H1 (cell line): ENCODE results near the gene SMIM41. TPM values are rescaled to one million over a fixed set of nuclear protein-coding genes. Genes with fewer than 3 reads are reported as not detected.

Experiments used
- PHF8 ChIP-seq: fragments of 200-600 bp; sonication (generic); conservative IDR thresholded peaks from 2 replicates; pipeline ENCODE4 v1.7.1; 2012; ENCODE audit warnings: low read depth, mild to moderate bottlenecking, inconsistent platforms, low read length, moderate library complexity
- RNF2 ChIP-seq: fragments of 200-900, 300-1000 bp; sonication (generic); IDR thresholded peaks from 2 replicates; pipeline ENCODE4 v1.7.1; 2016; ENCODE audit warnings: borderline replicate concordance, low read depth, mild to moderate bottlenecking, antibody characterized with exemption, low read length; ENCODE audit not compliant: poor library complexity, severe bottlenecking; ENCODE audit errors: missing control alignments
- SP2 ChIP-seq: IDR thresholded peaks from 2 replicates; pipeline ENCODE4 v1.6.1; 2012; ENCODE audit warnings: mild to moderate bottlenecking, low read length, inconsistent platforms
- TCF12 ChIP-seq: IDR thresholded peaks from 2 replicates; pipeline ENCODE4 v1.6.1; 2011; ENCODE audit warnings: low read depth, mild to moderate bottlenecking, low read length
- polyA plus RNA-seq, 7 experiments: library from polyadenylated mRNA; depleted of rRNA in 3 of 7; stranded (reverse) in 5 of 7; unstranded in 2 of 7; fragments of >200 nt in 5 of 7; fragments of 200-250 nt in 2 of 7; gene quantifications; 1 replicate in 5 of 7; 2 replicates in 1 of 7; 4 replicates in 1 of 7; pipeline versions ENCODE4 v1.2.1 to v1.2.3, GENCODE V29; 2011 to 2013; ENCODE audit warnings: missing spikeins in 2 of 7, mixed read lengths in 2 of 7
- total RNA-seq: library from RNA; stranded (reverse); fragmentation: NEBNext Ultra II Directional; extraction: Animal tissue kit (Norgen Biotek cat#: 25700); gene quantifications from 2 replicates; pipeline ENCODE4 v1.2.1, GENCODE V29; 2021
- TF ChIP-seq, protein P1 (sequence below): IDR thresholded peaks from 2 replicates; pipeline ENCODE4 v1.6.1; 2012; ENCODE audit warnings: inconsistent platforms
- TF ChIP-seq, protein P2 (sequence below), 3 experiments: IDR thresholded peaks; 1 replicate in 2 of 3; 2 replicates in 1 of 3; pipeline versions ENCODE4 v1.5.1 to v1.6.1; 2011; ENCODE audit warnings: low read length in 3 of 3, mild to moderate bottlenecking in 3 of 3, inconsistent platforms in 2 of 3, low read depth in 1 of 3, moderate library complexity in 1 of 3; ENCODE audit not compliant: insufficient read depth in 1 of 3; ENCODE audit errors: control extremely low read depth in 1 of 3

Gene SMIM41
- total and polyA plus RNA-seq, 2 of the 8 experiments (the other 6 are each of a cell fraction or from before 2014, with no cell fraction given), result 0.28 to 0.98 TPM

DNA sequence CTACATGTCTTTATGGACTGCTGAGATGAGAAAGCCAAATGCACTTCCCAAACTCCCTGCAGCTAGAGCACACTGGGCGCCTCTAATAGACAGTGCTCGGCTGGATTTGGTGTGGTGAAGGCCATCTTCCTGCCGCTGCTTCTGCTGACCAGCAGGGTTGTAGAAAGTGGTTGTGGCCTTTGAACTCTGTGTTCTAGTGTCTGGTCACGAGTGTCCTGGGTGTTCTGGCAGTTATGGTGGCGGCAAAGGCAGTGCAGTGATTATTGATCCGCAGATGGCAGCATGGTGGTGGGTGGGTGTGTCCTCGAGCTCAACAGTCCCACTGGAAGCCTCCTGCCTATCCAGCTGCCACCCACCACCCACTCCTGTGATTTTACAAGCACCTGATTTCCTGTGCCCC is 43.4 kb downstream of the SMIM41 start (continued):
- TF ChIP-seq RNF2, result no peak
- TF ChIP-seq PHF8, result no peak
- TF ChIP-seq SP2, result no peak
- TF ChIP-seq, protein P1, sequence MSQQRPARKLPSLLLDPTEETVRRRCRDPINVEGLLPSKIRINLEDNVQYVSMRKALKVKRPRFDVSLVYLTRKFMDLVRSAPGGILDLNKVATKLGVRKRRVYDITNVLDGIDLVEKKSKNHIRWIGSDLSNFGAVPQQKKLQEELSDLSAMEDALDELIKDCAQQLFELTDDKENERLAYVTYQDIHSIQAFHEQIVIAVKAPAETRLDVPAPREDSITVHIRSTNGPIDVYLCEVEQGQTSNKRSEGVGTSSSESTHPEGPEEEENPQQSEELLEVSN, result no peak
- TF ChIP-seq, protein P2, sequence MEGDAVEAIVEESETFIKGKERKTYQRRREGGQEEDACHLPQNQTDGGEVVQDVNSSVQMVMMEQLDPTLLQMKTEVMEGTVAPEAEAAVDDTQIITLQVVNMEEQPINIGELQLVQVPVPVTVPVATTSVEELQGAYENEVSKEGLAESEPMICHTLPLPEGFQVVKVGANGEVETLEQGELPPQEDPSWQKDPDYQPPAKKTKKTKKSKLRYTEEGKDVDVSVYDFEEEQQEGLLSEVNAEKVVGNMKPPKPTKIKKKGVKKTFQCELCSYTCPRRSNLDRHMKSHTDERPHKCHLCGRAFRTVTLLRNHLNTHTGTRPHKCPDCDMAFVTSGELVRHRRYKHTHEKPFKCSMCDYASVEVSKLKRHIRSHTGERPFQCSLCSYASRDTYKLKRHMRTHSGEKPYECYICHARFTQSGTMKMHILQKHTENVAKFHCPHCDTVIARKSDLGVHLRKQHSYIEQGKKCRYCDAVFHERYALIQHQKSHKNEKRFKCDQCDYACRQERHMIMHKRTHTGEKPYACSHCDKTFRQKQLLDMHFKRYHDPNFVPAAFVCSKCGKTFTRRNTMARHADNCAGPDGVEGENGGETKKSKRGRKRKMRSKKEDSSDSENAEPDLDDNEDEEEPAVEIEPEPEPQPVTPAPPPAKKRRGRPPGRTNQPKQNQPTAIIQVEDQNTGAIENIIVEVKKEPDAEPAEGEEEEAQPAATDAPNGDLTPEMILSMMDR (IDR thresholded peaks at IDR 0.05; ENCODE audit: control extremely low read depth in 1 of 3, insufficient read depth in 1 of 3, low read depth in 1 of 3, low read length in 3 of 3), result no peak
- TF ChIP-seq TCF12, result no peak
